RWPE1 (cell line): ENCODE data around the gene CLIC6.

Experiments
- CTCF ChIA-PET: fragments of 350-600 bp; sonication (Branson Sonifier 250); formaldehyde crosslinking; extraction: SDS; loops from one replicate; lab custom pipeline; 2021; lab: Yijun Ruan, JAX
- POLR2A ChIA-PET: fragments of 400-600 bp; formaldehyde crosslinking; extraction: SDS; loops from one replicate; lab custom pipeline; 2020; ENCODE audit warnings: antibody characterized with exemption; ENCODE audit not compliant: low non-redundant PET; lab: Yijun Ruan, JAX
- DNase-seq: peaks from one replicate; pipeline ENCODE4 v3.0.0; 2012; ENCODE audit warnings: low spot score
- H3K27ac ChIP-seq: fragments of 450-650 bp; 2 replicates; pipeline ENCODE4 v1.5.1; 2017
- TF ChIP-seq, protein P1 (sequence below): fragments of 450-650 bp; conservative IDR thresholded peaks from 2 replicates; pipeline ENCODE4 v1.5.1; 2017; ENCODE audit warnings: low read depth, mild to moderate bottlenecking

CLIC6 gene

DNA sequence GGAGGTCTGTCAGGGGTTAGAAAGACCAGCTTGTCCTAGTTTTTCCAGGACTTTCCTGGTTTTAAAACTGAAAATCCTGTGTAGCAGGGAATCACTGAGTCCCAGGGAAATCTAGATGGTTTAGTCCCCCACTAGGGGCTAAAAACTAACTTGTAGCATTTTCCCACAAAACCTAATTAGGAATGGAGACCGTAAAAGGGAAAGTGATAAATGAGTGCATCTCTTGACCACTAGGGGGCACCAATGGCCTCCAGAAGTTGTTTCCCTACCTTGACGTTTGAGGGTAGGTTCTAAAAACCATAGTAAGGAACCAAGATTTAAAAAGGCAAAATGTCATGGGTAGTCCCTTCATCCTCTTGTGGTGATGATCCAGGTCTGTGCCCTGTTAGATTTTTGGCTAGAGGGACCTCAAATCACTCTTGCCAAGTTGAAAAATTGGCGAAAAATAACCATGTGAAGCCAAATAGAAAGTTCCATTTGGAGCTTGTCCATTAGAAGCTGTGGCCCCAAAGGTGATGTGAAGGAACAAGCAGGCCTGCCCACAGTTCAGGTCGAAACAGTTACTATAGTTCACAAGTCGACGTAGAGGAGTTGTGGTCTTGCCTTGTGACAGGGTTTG lies 24.5 kb downstream of the CLIC6 start:
- TF ChIP-seq, protein P1, sequence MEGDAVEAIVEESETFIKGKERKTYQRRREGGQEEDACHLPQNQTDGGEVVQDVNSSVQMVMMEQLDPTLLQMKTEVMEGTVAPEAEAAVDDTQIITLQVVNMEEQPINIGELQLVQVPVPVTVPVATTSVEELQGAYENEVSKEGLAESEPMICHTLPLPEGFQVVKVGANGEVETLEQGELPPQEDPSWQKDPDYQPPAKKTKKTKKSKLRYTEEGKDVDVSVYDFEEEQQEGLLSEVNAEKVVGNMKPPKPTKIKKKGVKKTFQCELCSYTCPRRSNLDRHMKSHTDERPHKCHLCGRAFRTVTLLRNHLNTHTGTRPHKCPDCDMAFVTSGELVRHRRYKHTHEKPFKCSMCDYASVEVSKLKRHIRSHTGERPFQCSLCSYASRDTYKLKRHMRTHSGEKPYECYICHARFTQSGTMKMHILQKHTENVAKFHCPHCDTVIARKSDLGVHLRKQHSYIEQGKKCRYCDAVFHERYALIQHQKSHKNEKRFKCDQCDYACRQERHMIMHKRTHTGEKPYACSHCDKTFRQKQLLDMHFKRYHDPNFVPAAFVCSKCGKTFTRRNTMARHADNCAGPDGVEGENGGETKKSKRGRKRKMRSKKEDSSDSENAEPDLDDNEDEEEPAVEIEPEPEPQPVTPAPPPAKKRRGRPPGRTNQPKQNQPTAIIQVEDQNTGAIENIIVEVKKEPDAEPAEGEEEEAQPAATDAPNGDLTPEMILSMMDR: peak; percentile 84
- ChIA-PET CTCF (interaction anchor here (0.5 to 1.6 kb wide), 17 partner anchors 9 to 1248 kb away, joined by 3 to 6 read pairs (median 4); no protein-coding TSS in a partner anchor), POLR2A (interaction anchor here (0.6 kb wide), 1 partner anchor 196 kb away, joined by 3 read pairs; no protein-coding TSS in a partner anchor)
- H3K27ac ChIP-seq: no peak overlapping the region
- peak; percentile 55 for DNase-seq

GRCh38 chr21:34695434-34695833 lies 26.6 kb downstream of the CLIC6 start:
- H3K27ac ChIP-seq: no peak overlapping the region
- ChIA-PET CTCF (interaction anchor here (0.5 kb wide), 1 partner anchor 172 kb away, joined by 3 read pairs; no protein-coding TSS in a partner anchor), POLR2A (no interaction called here)
- DNase-seq: no peak
- TF ChIP-seq, protein P1: no peak

DNA sequence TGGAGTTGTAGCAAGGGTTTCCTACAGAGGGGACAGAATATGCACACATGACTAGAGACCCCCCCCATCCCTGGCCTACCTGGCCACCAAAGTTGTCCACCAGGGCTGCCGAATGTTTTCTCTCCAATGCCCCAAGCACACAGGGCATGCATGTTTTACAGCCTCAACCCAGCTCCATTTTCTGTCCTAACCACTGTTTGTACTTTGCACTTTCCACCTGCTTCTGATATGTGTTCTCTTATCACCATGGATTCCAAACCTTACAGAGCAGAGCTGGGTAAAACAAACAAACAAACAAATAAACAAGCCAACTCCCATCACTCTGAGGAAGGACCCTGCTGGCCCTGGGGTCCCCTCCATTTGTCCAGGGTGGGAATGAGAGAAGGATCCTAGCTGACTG lies 27.3 kb downstream of the CLIC6 start:
- ChIA-PET POLR2A (no interaction called here), CTCF (no interaction called here)
- H3K27ac ChIP-seq: no peak overlapping the region
- no peak for DNase-seq
- TF ChIP-seq, protein P1: no peak

DNA sequence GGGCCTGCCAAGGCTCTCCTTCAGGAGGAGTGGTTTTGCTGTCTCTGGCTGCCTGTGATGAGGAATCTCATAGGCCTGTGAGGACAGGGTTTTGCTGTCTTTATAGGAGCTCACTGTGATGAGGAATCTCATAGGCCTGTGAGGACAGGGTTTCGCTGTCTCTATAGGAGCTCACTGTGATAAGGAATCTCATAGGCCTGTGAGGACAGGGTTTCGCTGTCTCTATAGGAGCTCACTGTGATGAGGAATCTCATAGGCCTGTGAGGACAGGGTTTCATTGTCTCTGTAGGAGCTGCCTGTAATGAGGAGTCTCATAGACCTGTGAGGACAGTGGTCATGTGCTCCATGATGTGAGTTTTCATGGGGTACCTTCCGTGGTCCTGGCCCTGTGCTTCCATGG lies 29.0 kb downstream of the CLIC6 start:
- TF ChIP-seq, protein P1: no peak
- H3K27ac ChIP-seq: no peak overlapping the region
- ChIA-PET POLR2A (no interaction called here), CTCF (no interaction called here)
- DNase-seq: no peak

- ChIA-PET CTCF (interaction anchor here (0.6 kb wide), 1 partner anchor 28 kb away, joined by 4 read pairs; no protein-coding TSS in a partner anchor), POLR2A (no interaction called here)
- no peak for DNase-seq
- no peak overlapping the region for H3K27ac ChIP-seq
- TF ChIP-seq, protein P1: no peak
These were observed 29.6 kb downstream of the CLIC6 start for GRCh38 chr21:34698270-34699015.

- TF ChIP-seq, protein P1: no peak
- CTCF ChIA-PET: no interaction called here
- POLR2A ChIA-PET: no interaction called here
- no peak overlapping the region for H3K27ac ChIP-seq
- DNase-seq: no peak
These were observed 31.8 kb downstream of the CLIC6 start for GRCh38 chr21:34700605-34701004.
